Mononuclear cell (primary cell): ENCODE measurements around the gene WDR44. TPM values are rescaled to one million over a fixed set of nuclear protein-coding genes. Genes with fewer than 3 reads are reported as not detected.
"Not testable (repeated sequence)": the region's sequence is repeated elsewhere in the genome, so short reads cannot be mapped to it uniquely, and the experiment has no call there.

Source experiments
- H3K27me3 ChIP-seq: 2 replicates; pipeline ENCODE4 v1.6.0; 2011; ENCODE audit warnings: low read length, control low read depth; ENCODE audit not compliant: insufficient read depth
- H3K4me1 ChIP-seq: 2 replicates; pipeline ENCODE4 v1.5.1; 2011; ENCODE audit warnings: mild to moderate bottlenecking, low read length, control low read depth; ENCODE audit not compliant: insufficient read depth
- H3K4me3 ChIP-seq: 2 replicates; pipeline ENCODE4 v1.5.1; 2011; ENCODE audit warnings: mild to moderate bottlenecking, low read length, moderate library complexity
- H3K9me3 ChIP-seq: 2 replicates; pipeline ENCODE4 v1.5.1; 2011; ENCODE audit warnings: low read depth, mild to moderate bottlenecking, control low read depth, low read length
- total RNA-seq: library from RNA; depleted of rRNA; stranded (reverse); fragments of >200 nt; gene quantifications from one replicate; pipeline ENCODE4 v1.2.3, GENCODE V29; 2012

WDR44 gene
- total RNA-seq, 1 donor: 22.8 TPM

GRCh38 chrX:118418811-118419251 lies 72.9 kb downstream of the WDR44 start:
- H3K4me3 ChIP-seq: no peak overlapping the region
- H3K27me3 ChIP-seq: no peaks in the 10 kb centered on the region
- H3K4me1 ChIP-seq: no peaks in the 10 kb centered on the region
- no peaks in the 10 kb centered on the region for H3K9me3 ChIP-seq

- no peaks in the 10 kb centered on the region for H3K9me3 ChIP-seq
- no peaks in the 10 kb centered on the region for H3K27me3 ChIP-seq
- no peaks in the 10 kb centered on the region for H3K4me1 ChIP-seq
- H3K4me3 ChIP-seq: no peak overlapping the region
Measured at GRCh38 chrX:118420462-118420861, 74.6 kb downstream of the WDR44 start.

DNA sequence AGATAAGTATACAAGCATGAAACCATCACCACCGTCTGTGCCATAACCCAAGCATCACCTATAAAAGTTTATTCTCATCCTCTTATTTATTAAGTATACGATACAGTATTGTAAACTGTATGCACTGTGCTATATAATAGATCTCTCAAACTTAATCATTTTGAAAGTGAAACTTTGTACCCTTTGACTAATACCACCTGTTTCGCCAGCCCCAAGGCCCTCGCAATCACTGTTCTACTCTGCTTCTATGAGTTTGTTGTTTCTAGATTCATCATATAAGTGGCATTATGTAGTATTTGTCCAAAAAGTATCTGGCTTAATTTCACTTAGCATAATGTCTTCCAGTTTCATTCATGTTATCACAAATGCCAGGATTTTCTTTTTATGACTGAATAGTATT lies 77.7 kb downstream of the WDR44 start:
- no peaks in the 10 kb centered on the region for H3K27me3 ChIP-seq
- H3K4me1 ChIP-seq: no peaks in the 10 kb centered on the region
- H3K9me3 ChIP-seq: no peaks in the 10 kb centered on the region
- H3K4me3 ChIP-seq: no peak overlapping the region

GRCh38 chrX:118432799-118433198 lies 86.9 kb downstream of the WDR44 start:
- no peak overlapping the region for H3K4me3 ChIP-seq
- H3K4me1 ChIP-seq: no peaks in the 10 kb centered on the region
- no peaks in the 10 kb centered on the region for H3K27me3 ChIP-seq
- H3K9me3 ChIP-seq: no peaks in the 10 kb centered on the region

DNA sequence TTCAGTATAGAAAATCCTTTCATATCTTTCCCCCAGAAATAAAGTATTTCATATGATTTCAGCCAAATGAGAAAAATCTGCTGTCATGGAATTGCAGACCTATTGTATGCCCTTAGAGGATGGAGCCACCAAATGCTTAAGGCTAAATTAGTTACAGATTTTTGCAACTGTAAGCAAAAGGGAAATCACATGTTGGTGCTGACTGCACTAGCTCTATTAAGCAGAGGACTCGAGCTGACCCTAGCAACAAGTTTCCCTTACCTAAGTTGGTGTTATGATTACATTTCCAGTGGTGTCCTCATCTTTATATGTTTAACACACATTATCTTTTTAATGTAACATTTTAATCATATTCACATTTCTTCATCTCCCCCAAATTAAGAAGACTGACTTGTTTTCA lies 91.4 kb downstream of the WDR44 start:
- no peaks in the 10 kb centered on the region for H3K9me3 ChIP-seq
- no peaks in the 10 kb centered on the region for H3K27me3 ChIP-seq
- no peak overlapping the region for H3K4me3 ChIP-seq
- H3K4me1 ChIP-seq: no peaks in the 10 kb centered on the region

GRCh38 chrX:118448273-118448783 lies 102.4 kb downstream of the WDR44 start:
- no peak overlapping the region for H3K4me3 ChIP-seq
- H3K27me3 ChIP-seq: no peaks in the 10 kb centered on the region
- H3K4me1 ChIP-seq: no peaks in the 10 kb centered on the region
- no peaks in the 10 kb centered on the region for H3K9me3 ChIP-seq

DNA sequence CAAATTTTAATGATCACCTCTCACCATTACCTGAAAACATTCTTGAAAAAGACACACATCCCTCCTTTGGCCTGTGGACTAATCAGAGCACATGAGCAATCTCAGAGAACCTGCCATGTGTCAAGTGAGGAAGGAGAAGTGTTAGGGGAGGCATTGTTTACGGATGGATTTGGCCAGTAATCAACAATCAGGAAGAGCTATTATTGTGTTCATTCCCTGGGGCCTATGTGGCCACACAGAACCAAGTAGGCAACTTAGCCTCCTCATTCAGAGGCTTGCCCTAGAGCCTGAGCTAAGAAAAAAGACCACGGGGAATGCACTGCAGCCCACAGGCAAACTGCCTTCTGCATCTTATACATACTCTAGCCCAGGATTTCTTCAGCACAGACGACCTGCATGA lies 109.1 kb downstream of the WDR44 start:
- no peak overlapping the region for H3K4me3 ChIP-seq
- H3K4me1 ChIP-seq: no peaks in the 10 kb centered on the region
- no peaks in the 10 kb centered on the region for H3K27me3 ChIP-seq
- H3K9me3 ChIP-seq: no peaks in the 10 kb centered on the region

DNA sequence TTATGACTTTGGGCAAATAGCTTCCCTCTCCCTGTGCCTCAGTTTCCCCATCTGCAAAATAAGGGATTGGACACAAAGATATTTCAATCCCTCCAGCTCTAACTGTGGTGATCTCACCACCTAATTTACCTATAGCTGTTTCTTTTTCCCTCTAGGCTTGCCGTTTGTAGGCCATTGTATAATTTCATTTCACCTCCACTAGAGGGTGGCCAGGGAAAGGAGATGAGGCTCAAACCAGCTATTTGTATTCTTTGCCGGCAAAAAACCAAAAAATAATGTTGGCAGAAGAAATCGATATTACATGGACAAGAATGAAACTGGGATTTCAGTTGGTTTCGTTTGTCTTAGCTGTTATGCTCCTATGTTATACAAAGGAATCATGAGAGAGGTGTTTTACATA lies 113.6 kb downstream of the WDR44 start:
- H3K4me3 ChIP-seq: no peak overlapping the region
- no peaks in the 10 kb centered on the region for H3K9me3 ChIP-seq
- no peaks in the 10 kb centered on the region for H3K4me1 ChIP-seq
- no peaks in the 10 kb centered on the region for H3K27me3 ChIP-seq

DNA sequence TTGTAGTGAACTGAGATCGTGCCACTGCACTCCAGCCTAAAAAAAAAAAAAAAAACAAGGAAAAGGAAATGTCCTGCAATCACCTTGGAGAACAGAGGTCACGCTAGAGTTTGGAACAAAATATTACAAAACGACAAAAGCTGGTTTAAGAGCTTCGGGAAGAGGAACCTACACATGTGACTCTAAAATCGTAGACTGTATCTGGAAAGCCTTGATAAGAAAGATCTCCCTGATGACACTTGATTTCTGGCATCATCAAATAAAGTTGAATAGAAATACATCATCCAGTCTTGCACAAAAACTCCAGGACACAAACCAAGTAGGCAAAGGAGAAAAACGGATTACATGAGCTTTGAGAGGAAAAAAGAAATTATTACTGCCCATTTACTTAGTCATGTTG lies 118.6 kb downstream of the WDR44 start:
- Histone ChIP-seq H3K9me3 (no peaks in the 10 kb centered on the region), H3K27me3 (no peaks in the 10 kb centered on the region), H3K4me3 (no peak overlapping the region), H3K4me1 (no peaks in the 10 kb centered on the region)

GRCh38 chrX:118468122-118468521 lies 122.2 kb downstream of the WDR44 start:
- Histone ChIP-seq H3K27me3 (no peaks in the 10 kb centered on the region), H3K4me1 (no peaks in the 10 kb centered on the region), H3K4me3 (no peak overlapping the region)

DNA sequence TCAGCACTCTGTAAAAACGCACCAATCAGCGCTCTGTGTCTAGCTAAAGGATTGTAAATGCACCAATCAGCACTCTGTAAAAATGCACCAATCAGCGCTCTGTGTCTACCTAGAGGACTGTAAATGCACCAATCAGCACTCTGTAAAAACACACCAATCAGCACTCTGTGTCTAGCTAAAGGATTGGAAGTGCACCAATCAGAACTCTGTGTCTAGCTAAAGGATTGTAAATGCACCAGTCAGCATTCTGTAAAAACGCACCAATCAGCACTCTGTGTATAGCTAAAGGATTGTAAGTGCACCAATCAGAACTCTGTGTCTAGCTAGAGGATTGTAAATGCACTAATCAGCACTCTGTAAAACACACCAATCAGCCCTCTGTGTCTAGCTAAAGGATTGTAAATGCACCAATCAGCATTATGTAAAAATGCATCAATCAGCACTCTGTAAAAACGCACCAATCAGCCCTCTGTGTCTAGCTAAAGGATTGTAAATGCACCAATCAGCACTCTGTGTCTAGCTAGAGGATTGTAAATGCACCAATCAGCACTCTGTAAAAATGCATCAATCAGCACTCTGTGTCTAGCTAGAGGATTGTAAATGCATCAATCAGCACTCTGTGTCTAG lies 124.9 kb downstream of the WDR44 start:
- not testable (repeated sequence) for H3K27me3 ChIP-seq, H3K4me3 ChIP-seq, H3K9me3 ChIP-seq, H3K4me1 ChIP-seq

More at GRCh38 chrX:118468122-118468521, 122.2 kb downstream of the WDR44 start:
- H3K9me3 ChIP-seq: no peaks in the 10 kb centered on the region

GRCh38 chrX:118474586-118474985 lies 128.7 kb downstream of the WDR44 start:
- H3K27me3 ChIP-seq: no peaks in the 10 kb centered on the region
- no peaks in the 10 kb centered on the region for H3K4me1 ChIP-seq
- H3K4me3 ChIP-seq: no peak overlapping the region
- no peaks in the 10 kb centered on the region for H3K9me3 ChIP-seq

DNA sequence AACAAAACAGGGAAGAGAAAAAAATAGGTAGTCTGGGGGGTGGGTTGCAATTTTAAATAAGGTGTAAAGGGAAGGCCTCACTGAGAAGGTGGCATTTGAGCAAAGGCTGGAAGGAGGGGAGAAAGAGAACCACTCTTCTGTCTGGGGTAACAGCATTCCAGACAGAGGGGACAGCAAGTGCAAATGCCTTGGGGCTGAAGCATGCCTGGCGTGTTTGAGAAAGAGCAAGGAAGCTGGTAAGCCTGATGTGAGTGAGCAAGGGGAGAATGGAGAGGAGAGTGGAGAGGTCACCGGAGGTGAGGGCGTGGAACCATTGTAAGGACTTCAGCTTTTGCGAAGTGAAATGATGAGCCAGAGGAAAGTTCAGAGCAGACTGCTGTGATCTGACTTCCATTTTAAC lies 130.0 kb downstream of the WDR44 start:
- H3K4me1 ChIP-seq: no peaks in the 10 kb centered on the region
- H3K4me3 ChIP-seq: no peak overlapping the region
- no peaks in the 10 kb centered on the region for H3K9me3 ChIP-seq
- no peaks in the 10 kb centered on the region for H3K27me3 ChIP-seq

GRCh38 chrX:118480172-118480571 lies 134.3 kb downstream of the WDR44 start:
- no peaks in the 10 kb centered on the region for H3K9me3 ChIP-seq

GRCh38 chrX:118482384-118482783 lies 136.5 kb downstream of the WDR44 start:
- not testable (repeated sequence) for H3K4me3 ChIP-seq, H3K27me3 ChIP-seq, H3K4me1 ChIP-seq, H3K9me3 ChIP-seq

More at GRCh38 chrX:118480172-118480571, 134.3 kb downstream of the WDR44 start:
- no peaks in the 10 kb centered on the region for H3K4me1 ChIP-seq
- no peak overlapping the region for H3K4me3 ChIP-seq
- no peaks in the 10 kb centered on the region for H3K27me3 ChIP-seq

DNA sequence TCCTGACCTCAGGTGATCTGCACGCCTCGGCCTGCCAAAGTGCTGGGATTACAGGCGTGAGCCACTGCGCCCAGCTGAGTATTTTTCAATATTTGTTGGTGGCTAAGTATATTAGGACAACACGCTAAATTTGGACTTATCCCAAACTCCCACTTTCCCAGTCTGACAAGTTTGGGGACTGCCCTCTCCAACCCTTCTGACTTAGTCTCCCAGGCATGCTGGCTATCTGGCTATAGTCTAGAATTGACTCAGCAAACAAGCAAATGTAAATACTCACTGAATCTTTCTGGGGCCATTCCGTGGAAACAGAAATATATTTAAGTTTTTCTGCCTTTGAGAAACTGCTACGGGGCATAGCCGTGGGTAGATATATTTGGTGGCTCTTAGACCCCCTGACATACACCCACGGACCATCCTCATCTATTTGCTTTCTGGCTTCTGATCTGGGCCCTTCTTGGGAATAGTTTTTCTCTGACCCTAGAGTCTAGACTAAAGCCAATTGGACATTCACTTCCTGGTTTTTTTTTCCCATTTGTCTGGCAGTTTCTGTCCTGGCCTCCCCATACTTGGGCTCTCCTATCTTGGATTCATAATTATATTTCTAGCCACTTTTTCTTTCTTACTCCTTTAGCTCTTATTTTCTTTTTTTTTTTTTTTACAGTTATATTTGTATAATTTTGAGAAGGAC lies 138.5 kb downstream of the WDR44 start:
- Histone ChIP-seq H3K27me3 (no peaks in the 10 kb centered on the region), H3K4me3 (no peak overlapping the region), H3K4me1 (no peaks in the 10 kb centered on the region), H3K9me3 (no peaks in the 10 kb centered on the region)
